Neural cell (in vitro differentiated cells): ENCODE measurements around the gene GPATCH4. TPM values are rescaled to one million over a fixed set of nuclear protein-coding genes. Genes with fewer than 3 reads are reported as not detected.

Source experiments
- H2AFZ ChIP-seq: fragments of 200-600, 300-800 bp; sonication (generic), shearing (Covaris generic); 2 replicates; pipeline ENCODE4 v1.6.0; 2014; ENCODE audit warnings: low read depth, mild to moderate bottlenecking, antibody characterized with exemption, low read length, moderate library complexity
- H3F3A ChIP-seq: fragments of 200-600 bp; shearing (Covaris generic); 2 replicates; pipeline ENCODE4 v1.6.1; 2016; ENCODE audit warnings: mild to moderate bottlenecking, moderate library complexity, mixed read lengths, antibody characterized with exemption, low read length; ENCODE audit not compliant: insufficient read depth, poor library complexity, severe bottlenecking
- H3K27ac ChIP-seq: fragments of 200-600, 300-800 bp; sonication (generic), shearing (Covaris generic); 2 replicates; pipeline ENCODE4 v1.5.1; 2014; ENCODE audit warnings: mild to moderate bottlenecking, low read length, moderate library complexity
- H3K27me3 ChIP-seq: fragments of 300-800, 200-600 bp; sonication (generic), shearing (Covaris generic); 2 replicates; pipeline ENCODE4 v1.6.0; 2014; ENCODE audit warnings: mild to moderate bottlenecking, low read depth, low read length, moderate library complexity; ENCODE audit not compliant: insufficient read depth
- H3K36me3 ChIP-seq: fragments of 300-800, 200-600 bp; sonication (generic), shearing (Covaris generic); 2 replicates; pipeline ENCODE4 v1.5.1; 2014; ENCODE audit warnings: mild to moderate bottlenecking, antibody characterized with exemption, low read length, moderate library complexity; ENCODE audit not compliant: insufficient read depth
- H3K4me2 ChIP-seq: fragments of 300-800, 200-600 bp; sonication (generic), shearing (Covaris generic); 2 replicates; pipeline ENCODE4 v1.6.0; 2014; ENCODE audit warnings: mild to moderate bottlenecking, low read length
- H3K4me3 ChIP-seq: fragments of 300-800, 200-600 bp; sonication (generic), shearing (Covaris generic); 2 replicates; pipeline ENCODE4 v1.5.1; 2014; ENCODE audit warnings: mild to moderate bottlenecking, low read length, moderate library complexity
- H3K79me2 ChIP-seq: fragments of 200-600 bp; shearing (Covaris generic); replicated peaks from 2 replicates; pipeline ENCODE4 v1.6.0; 2014; ENCODE audit warnings: mild to moderate bottlenecking, low read length, moderate library complexity; ENCODE audit not compliant: insufficient read depth
- H3K9ac ChIP-seq: fragments of 300-800, 200-600 bp; sonication (generic), shearing (Covaris generic); 2 replicates; pipeline ENCODE4 v1.6.1; 2016; ENCODE audit warnings: mild to moderate bottlenecking, low read length, mixed read lengths
- H3K9me2 ChIP-seq: fragments of 200-600 bp; shearing (Covaris generic); 2 replicates; pipeline ENCODE4 v1.6.1; 2016; ENCODE audit warnings: mild to moderate bottlenecking, low read length, mixed read lengths; ENCODE audit not compliant: insufficient read depth
- H3K9me3 ChIP-seq: fragments of 200-600, 300-800 bp; sonication (generic), shearing (Covaris generic); 2 replicates; pipeline ENCODE4 v1.6.1; 2016; ENCODE audit warnings: mild to moderate bottlenecking, mixed run types, low read length, moderate library complexity, mixed read lengths
- H4K20me1 ChIP-seq: fragments of 200-600 bp; shearing (Covaris generic); 2 replicates; pipeline ENCODE4 v1.6.1; 2016; ENCODE audit warnings: mild to moderate bottlenecking, mixed run types; ENCODE audit not compliant: insufficient read depth
- EP300 ChIP-seq: fragments of 450-650 bp; conservative IDR thresholded peaks from 2 replicates; pipeline ENCODE4 v1.6.1; 2014; ENCODE audit warnings: antibody characterized with exemption, mild to moderate bottlenecking, moderate library complexity; ENCODE audit not compliant: poor library complexity, severe bottlenecking
- EZH2 ChIP-seq: fragments of 200-600, 300-800 bp; shearing (Covaris generic), sonication (generic); IDR thresholded peaks from 2 replicates; pipeline ENCODE4 v1.6.1; 2014; ENCODE audit warnings: antibody characterized with exemption, low read length, borderline replicate concordance, mild to moderate bottlenecking; ENCODE audit not compliant: insufficient read depth, poor library complexity, severe bottlenecking
- MXI1 ChIP-seq: fragments of 450-650 bp; conservative IDR thresholded peaks from 2 replicates; pipeline ENCODE4 v1.6.1; 2014; ENCODE audit warnings: antibody characterized with exemption, mild to moderate bottlenecking; ENCODE audit not compliant: poor library complexity, severe bottlenecking
- POLR2AphosphoS5 ChIP-seq: IDR thresholded peaks from 2 replicates; pipeline ENCODE4 v1.6.1; 2012
- RAD21 ChIP-seq: fragments of 450-650 bp; conservative IDR thresholded peaks from 2 replicates; pipeline ENCODE4 v1.6.1; 2014; ENCODE audit warnings: antibody characterized with exemption, mild to moderate bottlenecking, moderate library complexity
- SMC3 ChIP-seq: fragments of 450-650 bp; conservative IDR thresholded peaks from 2 replicates; pipeline ENCODE4 v1.6.1; 2014; ENCODE audit warnings: antibody characterized with exemption, mild to moderate bottlenecking, moderate library complexity; ENCODE audit not compliant: poor library complexity
- TAF1 ChIP-seq: IDR thresholded peaks from 2 replicates; pipeline ENCODE4 v1.6.1; 2012; ENCODE audit warnings: low read depth
- polyA plus RNA-seq: library from polyadenylated mRNA; depleted of rRNA; stranded (reverse); fragments of >200 nt; gene quantifications from 2 replicates; pipeline ENCODE4 v1.2.3, GENCODE V29; 2014
- TF ChIP-seq, protein P1 (sequence below): IDR thresholded peaks from 2 replicates; pipeline ENCODE4 v1.6.1; 2012; ENCODE audit warnings: borderline replicate concordance
- TF ChIP-seq, protein P2 (sequence below): fragments of 450-650 bp; IDR thresholded peaks from 2 replicates; pipeline ENCODE4 v1.5.1; 2014; ENCODE audit warnings: antibody characterized with exemption, mild to moderate bottlenecking, moderate library complexity; ENCODE audit not compliant: poor library complexity, severe bottlenecking

The GPATCH4 gene
- polyA plus RNA-seq, 1 donor from 2014 or later: 3.9 TPM

DNA sequence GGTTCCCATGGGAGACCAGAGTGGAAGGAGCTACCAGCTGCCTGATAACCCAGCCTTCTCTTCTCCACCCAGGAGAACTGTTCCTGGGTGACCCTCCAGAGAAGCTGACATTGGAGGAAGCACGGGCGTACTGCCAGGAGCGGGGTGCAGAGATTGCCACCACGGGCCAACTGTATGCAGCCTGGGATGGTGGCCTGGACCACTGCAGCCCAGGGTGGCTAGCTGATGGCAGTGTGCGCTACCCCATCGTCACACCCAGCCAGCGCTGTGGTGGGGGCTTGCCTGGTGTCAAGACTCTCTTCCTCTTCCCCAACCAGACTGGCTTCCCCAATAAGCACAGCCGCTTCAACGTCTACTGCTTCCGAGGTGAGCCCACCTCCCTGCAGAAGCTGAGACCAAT lies 47.2 kb upstream of the GPATCH4 start:
- Histone ChIP-seq H3K9ac (no peak overlapping the region), H3K27ac (no peak overlapping the region), H3K27me3 (peaks cover 56% of the 10 kb centered on the region), H3K9me3 (no peaks in the 10 kb centered on the region), H3K79me2 (no peaks in the 10 kb centered on the region), H3F3A (no peaks in the 10 kb centered on the region), H4K20me1 (no peaks in the 10 kb centered on the region), H3K4me3 (no peak overlapping the region), H2AFZ (no peak overlapping the region), H3K4me2 (no peak overlapping the region), H3K36me3 (no peaks in the 10 kb centered on the region), H3K9me2 (no peaks in the 10 kb centered on the region)
- TF ChIP-seq EZH2 (no peak), RAD21 (no peak), EP300 (no peak), POLR2AphosphoS5 (no peak), TAF1 (no peak), SMC3 (no peak), MXI1 (no peak)
- TF ChIP-seq, protein P1, sequence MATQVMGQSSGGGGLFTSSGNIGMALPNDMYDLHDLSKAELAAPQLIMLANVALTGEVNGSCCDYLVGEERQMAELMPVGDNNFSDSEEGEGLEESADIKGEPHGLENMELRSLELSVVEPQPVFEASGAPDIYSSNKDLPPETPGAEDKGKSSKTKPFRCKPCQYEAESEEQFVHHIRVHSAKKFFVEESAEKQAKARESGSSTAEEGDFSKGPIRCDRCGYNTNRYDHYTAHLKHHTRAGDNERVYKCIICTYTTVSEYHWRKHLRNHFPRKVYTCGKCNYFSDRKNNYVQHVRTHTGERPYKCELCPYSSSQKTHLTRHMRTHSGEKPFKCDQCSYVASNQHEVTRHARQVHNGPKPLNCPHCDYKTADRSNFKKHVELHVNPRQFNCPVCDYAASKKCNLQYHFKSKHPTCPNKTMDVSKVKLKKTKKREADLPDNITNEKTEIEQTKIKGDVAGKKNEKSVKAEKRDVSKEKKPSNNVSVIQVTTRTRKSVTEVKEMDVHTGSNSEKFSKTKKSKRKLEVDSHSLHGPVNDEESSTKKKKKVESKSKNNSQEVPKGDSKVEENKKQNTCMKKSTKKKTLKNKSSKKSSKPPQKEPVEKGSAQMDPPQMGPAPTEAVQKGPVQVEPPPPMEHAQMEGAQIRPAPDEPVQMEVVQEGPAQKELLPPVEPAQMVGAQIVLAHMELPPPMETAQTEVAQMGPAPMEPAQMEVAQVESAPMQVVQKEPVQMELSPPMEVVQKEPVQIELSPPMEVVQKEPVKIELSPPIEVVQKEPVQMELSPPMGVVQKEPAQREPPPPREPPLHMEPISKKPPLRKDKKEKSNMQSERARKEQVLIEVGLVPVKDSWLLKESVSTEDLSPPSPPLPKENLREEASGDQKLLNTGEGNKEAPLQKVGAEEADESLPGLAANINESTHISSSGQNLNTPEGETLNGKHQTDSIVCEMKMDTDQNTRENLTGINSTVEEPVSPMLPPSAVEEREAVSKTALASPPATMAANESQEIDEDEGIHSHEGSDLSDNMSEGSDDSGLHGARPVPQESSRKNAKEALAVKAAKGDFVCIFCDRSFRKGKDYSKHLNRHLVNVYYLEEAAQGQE: no peak
- TF ChIP-seq, protein P2, sequence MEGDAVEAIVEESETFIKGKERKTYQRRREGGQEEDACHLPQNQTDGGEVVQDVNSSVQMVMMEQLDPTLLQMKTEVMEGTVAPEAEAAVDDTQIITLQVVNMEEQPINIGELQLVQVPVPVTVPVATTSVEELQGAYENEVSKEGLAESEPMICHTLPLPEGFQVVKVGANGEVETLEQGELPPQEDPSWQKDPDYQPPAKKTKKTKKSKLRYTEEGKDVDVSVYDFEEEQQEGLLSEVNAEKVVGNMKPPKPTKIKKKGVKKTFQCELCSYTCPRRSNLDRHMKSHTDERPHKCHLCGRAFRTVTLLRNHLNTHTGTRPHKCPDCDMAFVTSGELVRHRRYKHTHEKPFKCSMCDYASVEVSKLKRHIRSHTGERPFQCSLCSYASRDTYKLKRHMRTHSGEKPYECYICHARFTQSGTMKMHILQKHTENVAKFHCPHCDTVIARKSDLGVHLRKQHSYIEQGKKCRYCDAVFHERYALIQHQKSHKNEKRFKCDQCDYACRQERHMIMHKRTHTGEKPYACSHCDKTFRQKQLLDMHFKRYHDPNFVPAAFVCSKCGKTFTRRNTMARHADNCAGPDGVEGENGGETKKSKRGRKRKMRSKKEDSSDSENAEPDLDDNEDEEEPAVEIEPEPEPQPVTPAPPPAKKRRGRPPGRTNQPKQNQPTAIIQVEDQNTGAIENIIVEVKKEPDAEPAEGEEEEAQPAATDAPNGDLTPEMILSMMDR: no peak

DNA sequence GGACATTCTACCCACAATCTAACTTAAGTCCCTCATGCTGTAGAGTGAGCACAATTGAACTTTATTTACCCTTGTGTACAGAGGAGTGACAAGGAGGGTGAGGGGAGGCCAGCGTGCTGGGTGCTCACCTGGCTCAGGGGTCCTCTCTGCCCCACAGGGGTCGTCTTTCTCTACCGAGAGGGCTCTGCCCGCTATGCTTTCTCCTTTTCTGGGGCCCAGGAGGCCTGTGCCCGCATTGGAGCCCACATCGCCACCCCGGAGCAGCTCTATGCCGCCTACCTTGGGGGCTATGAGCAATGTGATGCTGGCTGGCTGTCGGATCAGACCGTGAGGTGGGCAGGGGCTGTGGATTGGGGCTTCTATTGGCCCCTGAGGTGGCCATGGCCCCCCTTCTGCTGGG lies 46.1 kb upstream of the GPATCH4 start:
- Histone ChIP-seq H3K36me3 (no peaks in the 10 kb centered on the region), H3K9me2 (no peaks in the 10 kb centered on the region), H3K27ac (no peak overlapping the region), H3K9ac (no peak overlapping the region), H3K27me3 (peaks cover 52% of the 10 kb centered on the region), H4K20me1 (no peaks in the 10 kb centered on the region), H3K9me3 (no peaks in the 10 kb centered on the region), H3K79me2 (no peaks in the 10 kb centered on the region), H2AFZ (no peak overlapping the region), H3K4me2 (no peak overlapping the region), H3K4me3 (no peak overlapping the region), H3F3A (no peaks in the 10 kb centered on the region)
- TF ChIP-seq RAD21: no peak
- TF ChIP-seq EP300: no peak
- TF ChIP-seq, protein P1: no peak
- no peak for TF ChIP-seq SMC3
- no peak for TF ChIP-seq MXI1
- TF ChIP-seq, protein P2: no peak
- no peak for TF ChIP-seq TAF1
- TF ChIP-seq EZH2: no peak
- TF ChIP-seq POLR2AphosphoS5: no peak
